H9 (cell line): ENCODE measurements around the gene TSKU. TPM values are rescaled to one million over a fixed set of nuclear protein-coding genes. Genes with fewer than 3 reads are reported as not detected.

Experiments used
- DNase-seq: peaks from one replicate; pipeline ENCODE4 v3.0.0-alpha.2; 2017
- H2AFZ ChIP-seq: one replicate; pipeline ENCODE4 v1.6.1; 2013; ENCODE audit warnings: mild to moderate bottlenecking, low read length, control low read depth, moderate library complexity
- H2AK5ac ChIP-seq: 2 replicates; pipeline ENCODE4 v1.6.1; 2013; ENCODE audit warnings: low read length, control low read depth, mixed read lengths; ENCODE audit not compliant: insufficient read length
- H2BK120ac ChIP-seq: one replicate; pipeline ENCODE4 v1.6.1; 2013; ENCODE audit warnings: low read depth, mild to moderate bottlenecking, low read length, control low read depth, inconsistent platforms; ENCODE audit not compliant: poor library complexity, severe bottlenecking
- H2BK12ac ChIP-seq: 2 replicates; pipeline ENCODE4 v1.6.1; 2013; ENCODE audit warnings: low read length, control low read depth, mixed read lengths, low read depth; ENCODE audit not compliant: insufficient read length
- H2BK15ac ChIP-seq: 2 replicates; pipeline ENCODE4 v1.6.1; 2013; ENCODE audit warnings: low read depth, low read length, control low read depth
- H2BK20ac ChIP-seq: one replicate; pipeline ENCODE4 v1.6.1; 2013; ENCODE audit warnings: low read depth, mild to moderate bottlenecking, low read length, control low read depth, inconsistent platforms; ENCODE audit not compliant: poor library complexity, severe bottlenecking
- H2BK5ac ChIP-seq: 2 replicates; pipeline ENCODE4 v1.6.1; 2013; ENCODE audit warnings: low read length, control low read depth, mixed read lengths; ENCODE audit not compliant: insufficient read length
- H3K14ac ChIP-seq: 2 replicates; pipeline ENCODE4 v1.6.1; 2013; ENCODE audit warnings: low read length, control low read depth; ENCODE audit not compliant: insufficient read depth
- H3K18ac ChIP-seq: 2 replicates; pipeline ENCODE4 v1.6.1; 2013; ENCODE audit warnings: low read depth, mild to moderate bottlenecking, mixed read lengths, low read length, control low read depth; ENCODE audit not compliant: insufficient read length
- H3K23ac ChIP-seq: 2 replicates; pipeline ENCODE4 v1.6.1; 2013; ENCODE audit warnings: low read length, control low read depth, mixed read lengths, low read depth; ENCODE audit not compliant: insufficient read length
- H3K23me2 ChIP-seq: 2 replicates; pipeline ENCODE4 v1.6.1; 2013; ENCODE audit warnings: low read depth, mild to moderate bottlenecking, mixed read lengths, low read length, control low read depth; ENCODE audit not compliant: insufficient read length, poor library complexity, severe bottlenecking
- H3K27ac ChIP-seq: 2 replicates; pipeline ENCODE4 v1.5.1; 2013; ENCODE audit warnings: low read length, control low read depth, mixed read lengths, low read depth; ENCODE audit not compliant: insufficient read length
- H3K27me3 ChIP-seq: 2 replicates; pipeline ENCODE4 v1.6.1; 2013; ENCODE audit warnings: low read length, control low read depth, inconsistent platforms; ENCODE audit not compliant: insufficient read depth
- H3K4ac ChIP-seq: 2 replicates; pipeline ENCODE4 v1.6.1; 2013; ENCODE audit warnings: low read depth, mild to moderate bottlenecking, control low read depth, inconsistent platforms, low read length, moderate library complexity
- H3K4me1 ChIP-seq: 2 replicates; pipeline ENCODE4 v1.6.1; 2013; ENCODE audit warnings: low read length, control low read depth, inconsistent platforms; ENCODE audit not compliant: insufficient read depth
- H3K4me2 ChIP-seq: 2 replicates; pipeline ENCODE4 v1.6.1; 2013; ENCODE audit warnings: low read length, control low read depth, mixed read lengths; ENCODE audit not compliant: insufficient read length, insufficient read depth
- H3K56ac ChIP-seq: 2 replicates; pipeline ENCODE4 v1.6.1; 2013; ENCODE audit warnings: low read depth, mild to moderate bottlenecking, mixed read lengths, low read length, control low read depth; ENCODE audit not compliant: insufficient read length
- H3K79me1 ChIP-seq: 2 replicates; pipeline ENCODE4 v1.6.1; 2013; ENCODE audit warnings: low read depth, mild to moderate bottlenecking, moderate library complexity, low read length, control low read depth, inconsistent platforms; ENCODE audit not compliant: insufficient read depth, poor library complexity, severe bottlenecking
- H3K79me2 ChIP-seq: 2 replicates; pipeline ENCODE4 v1.6.1; 2013; ENCODE audit warnings: low read length, control low read depth, inconsistent platforms; ENCODE audit not compliant: insufficient read depth
- H3K9ac ChIP-seq: 2 replicates; pipeline ENCODE4 v1.6.1; 2013; ENCODE audit warnings: low read length, control low read depth, mixed read lengths; ENCODE audit not compliant: insufficient read length; ENCODE audit errors: extremely low read depth
- H3K9me3 ChIP-seq: one replicate; pipeline ENCODE4 v1.6.1; 2013; ENCODE audit warnings: low read depth, low read length, inconsistent platforms; ENCODE audit not compliant: control insufficient read depth
- H3T11ph ChIP-seq: one replicate; pipeline ENCODE4 v1.6.1; 2013; ENCODE audit warnings: mild to moderate bottlenecking, low read length, control low read depth, inconsistent platforms
- H4K20me1 ChIP-seq: one replicate; pipeline ENCODE4 v1.6.1; 2013; ENCODE audit not compliant: control insufficient read depth, insufficient read length, insufficient read depth
- H4K5ac ChIP-seq: 2 replicates; pipeline ENCODE4 v1.6.1; 2013; ENCODE audit warnings: low read depth, mild to moderate bottlenecking, mixed read lengths, low read length, control low read depth; ENCODE audit not compliant: insufficient read length
- H4K8ac ChIP-seq: replicated peaks from 2 replicates; pipeline ENCODE4 v1.6.1; 2013; ENCODE audit warnings: low read length, control low read depth, mixed read lengths, low read depth; ENCODE audit not compliant: insufficient read length
- H4K91ac ChIP-seq: 2 replicates; pipeline ENCODE4 v1.6.1; 2013; ENCODE audit warnings: low read depth, mild to moderate bottlenecking, moderate library complexity, mixed read lengths, low read length, control low read depth; ENCODE audit not compliant: insufficient read length
- H3K27ac Mint-ChIP-seq, 3 experiments: 2 replicates in 2 of 3; 3 replicates in 1 of 3; pipeline ENCODE4 v1.8.0; 2020 to 2021; ENCODE audit warnings: mixed read lengths in 3 of 3, mild to moderate bottlenecking in 1 of 3, moderate library complexity in 1 of 3
- H3K27me3 Mint-ChIP-seq: 2 replicates; pipeline ENCODE4 v1.8.0; 2021; ENCODE audit warnings: low read depth, mild to moderate bottlenecking, moderate library complexity, mixed read lengths
- H3K36me3 Mint-ChIP-seq, 3 experiments: 2 replicates in 2 of 3; 3 replicates in 1 of 3; pipeline ENCODE4 v1.8.0; 2020 to 2021; ENCODE audit warnings: low read depth in 3 of 3, mixed read lengths in 3 of 3; ENCODE audit not compliant: insufficient read depth in 1 of 3
- H3K4me1 Mint-ChIP-seq, 2 experiments: 2 replicates each; pipeline ENCODE4 v1.8.0; 2020; ENCODE audit warnings: mixed read lengths in 2 of 2
- H3K4me3 Mint-ChIP-seq, 2 experiments: 2 replicates in 1 of 2; 3 replicates in 1 of 2; pipeline ENCODE4 v1.8.0; 2020 to 2021; ENCODE audit warnings: mild to moderate bottlenecking in 2 of 2, mixed read lengths in 2 of 2, moderate library complexity in 1 of 2
- H3K9me3 Mint-ChIP-seq, 2 experiments: 2 replicates in 1 of 2; 3 replicates in 1 of 2; pipeline ENCODE4 v1.8.0; 2020; ENCODE audit warnings: mild to moderate bottlenecking in 2 of 2, mixed read lengths in 2 of 2, moderate library complexity in 1 of 2
- CTCF ChIP-seq: fragments of 200-600 bp; sonication (generic); conservative IDR thresholded peaks from 3 replicates; pipeline ENCODE4 v1.8.0; 2021; ENCODE audit warnings: antibody characterized with exemption, mild to moderate bottlenecking
- WGBS: extraction: QIAGEN DNeasy Blood & Tissue Kit; methylation state at CpG from one replicate; pipeline ENCODE4 v1.1.7; 2013; ENCODE audit warnings: missing lambda C conversion rate, low lambda C conversion rate, mixed read lengths; ENCODE audit not compliant: insufficient read length; ENCODE audit errors: extremely low coverage; 5-methylcytosine and 5-hydroxymethylcytosine counted together
- total RNA-seq: library from RNA; stranded (reverse); gene quantifications from 2 replicates; pipeline ENCODE4 v1.2.1, GENCODE V29; 2021

The TSKU gene
- total RNA-seq, 1 experiment from 2014 or later = 25.4 TPM

- no peak overlapping the region for H2BK5ac ChIP-seq
- no CpG with 5 or more reads among the region's 4 CpGs for WGBS
- H3T11ph ChIP-seq = no peak overlapping the region
- no peak overlapping the region for H3K14ac ChIP-seq
- no peak overlapping the region for H3K23ac ChIP-seq
- H3K36me3 Mint-ChIP-seq = peaks cover 0 to 4% (median 0%) of the 10 kb centered on the region in 3 experiments; a peak in 2 of 7 replicates
- no peak overlapping the region for H3K4ac ChIP-seq
- peaks cover 6% of the 10 kb centered on the region for H3K27me3 Mint-ChIP-seq
- no peak overlapping the region for H3K27ac ChIP-seq
- H3K4me3 Mint-ChIP-seq = no peak overlapping the region
- H3K9me3 ChIP-seq = no peaks in the 10 kb centered on the region
- no peak overlapping the region for H4K8ac ChIP-seq
- H2AFZ ChIP-seq = no peak overlapping the region
- H3K18ac ChIP-seq = no peak overlapping the region
- H3K9ac ChIP-seq = no peak overlapping the region
- no peak overlapping the region for H4K91ac ChIP-seq
- H3K56ac ChIP-seq = no peak overlapping the region
- no peak overlapping the region for H2BK20ac ChIP-seq
- no peaks in the 10 kb centered on the region for H3K4me1 ChIP-seq
- H2BK120ac ChIP-seq = no peak overlapping the region
- H3K9me3 Mint-ChIP-seq = peaks cover 0 to 3% of the 10 kb centered on the region in 2 experiments; a peak in 2 of 5 replicates
- no peak overlapping the region for H3K4me2 ChIP-seq
- no peak for TF ChIP-seq CTCF
- H3K4me1 Mint-ChIP-seq = peaks cover 18 to 24% of the 10 kb centered on the region in 2 experiments
- no peak overlapping the region for H4K5ac ChIP-seq
- peak overlapping the region in 2 of 3 experiments; percentile 13 to 18; a peak in 2 of 7 replicates for H3K27ac Mint-ChIP-seq
- no peaks in the 10 kb centered on the region for H3K79me2 ChIP-seq
- H2BK12ac ChIP-seq = no peak overlapping the region
- no peaks in the 10 kb centered on the region for H3K23me2 ChIP-seq
- no peaks in the 10 kb centered on the region for H3K27me3 ChIP-seq
- H3K79me1 ChIP-seq = no peaks in the 10 kb centered on the region
- no peak for DNase-seq
- no peaks in the 10 kb centered on the region for H4K20me1 ChIP-seq
- no peak overlapping the region for H2BK15ac ChIP-seq
- no peak overlapping the region for H2AK5ac ChIP-seq
These were observed 58.8 kb downstream of the TSKU start for GRCh38 chr11:76841923-76842452.
